Measurements from ENCODE around the gene ACSL1. TPM values are rescaled to one million over a fixed set of nuclear protein-coding genes. Genes with fewer than 3 reads are reported as not detected.

ACSL1 gene
- polyA plus RNA-seq, 1 donor (not counting 4 experiments of a cell fraction or from before 2014, with no cell fraction given): 60.6 TPM

- Histone ChIP-seq H3K36me3 (ENCODE audit: control insufficient read depth in 2 of 2, extremely low read depth in 1 of 2, insufficient read depth in 2 of 2, low read length in 2 of 2) (no peaks in the 10 kb centered on the region), H3K9ac (ENCODE audit: control insufficient read depth, extremely low read depth, insufficient read depth, low read length) (no peak overlapping the region), H4K20me1 (ENCODE audit: control insufficient read depth, extremely low read depth, insufficient read depth, low read length) (no peaks in the 10 kb centered on the region), H3K4me1 (ENCODE audit: control insufficient read depth, extremely low read depth, insufficient read depth, low read length) (no peaks in the 10 kb centered on the region), H3K79me2 (ENCODE audit: control insufficient read depth, insufficient read depth, low read length) (no peaks in the 10 kb centered on the region), H3K27me3 (ENCODE audit: control insufficient read depth, extremely low read depth, insufficient read depth, low read length) (no peaks in the 10 kb centered on the region), H3K27ac (ENCODE audit: control insufficient read depth, insufficient read depth, low read length) (no peak overlapping the region), H3K4me3 (ENCODE audit: control insufficient read depth in 2 of 3, extremely low read depth in 1 of 3, insufficient read depth in 2 of 3, low read depth in 1 of 3, low read length in 3 of 3) (no peak overlapping the region), H2AFZ (ENCODE audit: control insufficient read depth, low read length) (no peak overlapping the region), H3K4me2 (ENCODE audit: control insufficient read depth, extremely low read depth, insufficient read depth, low read depth, low read length) (no peak overlapping the region), H3K9me1 (ENCODE audit: control insufficient read depth, extremely low read depth, insufficient read depth, low read length) (no peaks in the 10 kb centered on the region), H3K9me3 (ENCODE audit: control insufficient read depth, low read depth, low read length) (no peaks in the 10 kb centered on the region)
- no peak for TF ChIP-seq CTCF (optimal IDR thresholded peaks at IDR 0.05 in 1 of 3, IDR thresholded peaks at IDR 0.05 in 1 of 3, conservative IDR thresholded peaks at IDR 0.05 in 1 of 3; ENCODE audit: extremely low read depth in 1 of 3, insufficient read depth in 2 of 3, low read length in 3 of 3)
- no peak for TF ChIP-seq EZH2 (IDR thresholded peaks at IDR 0.05; ENCODE audit: low read length)
- FAIRE-seq (no peak), DNase-seq (ENCODE audit: low read depth, low spot score) (no peak)
- dilution Hi-C loops (cut with MboI; ENCODE audit: extremely low pct_ligation_motif_present, low sequenced_read_pairs): no loop called here
Observed at GRCh38 chr4:184833046-184833838, 7.5 kb upstream of the ACSL1 start.

- Histone ChIP-seq H3K27me3 (ENCODE audit: control insufficient read depth, extremely low read depth, insufficient read depth, low read length) (peaks cover 3% of the 10 kb centered on the region), H3K36me3 (ENCODE audit: control insufficient read depth in 2 of 2, extremely low read depth in 1 of 2, insufficient read depth in 2 of 2, low read length in 2 of 2) (no peaks in the 10 kb centered on the region), H3K9ac (ENCODE audit: control insufficient read depth, extremely low read depth, insufficient read depth, low read length) (no peak overlapping the region), H4K20me1 (ENCODE audit: control insufficient read depth, extremely low read depth, insufficient read depth, low read length) (no peaks in the 10 kb centered on the region), H3K79me2 (ENCODE audit: control insufficient read depth, insufficient read depth, low read length) (no peaks in the 10 kb centered on the region), H3K4me3 (ENCODE audit: control insufficient read depth in 2 of 3, extremely low read depth in 1 of 3, insufficient read depth in 2 of 3, low read depth in 1 of 3, low read length in 3 of 3) (no peak overlapping the region), H3K4me1 (ENCODE audit: control insufficient read depth, extremely low read depth, insufficient read depth, low read length) (no peaks in the 10 kb centered on the region), H2AFZ (ENCODE audit: control insufficient read depth, low read length) (no peak overlapping the region), H3K9me3 (ENCODE audit: control insufficient read depth, low read depth, low read length) (no peaks in the 10 kb centered on the region), H3K27ac (ENCODE audit: control insufficient read depth, insufficient read depth, low read length) (no peak overlapping the region), H3K9me1 (ENCODE audit: control insufficient read depth, extremely low read depth, insufficient read depth, low read length) (no peaks in the 10 kb centered on the region), H3K4me2 (ENCODE audit: control insufficient read depth, extremely low read depth, insufficient read depth, low read depth, low read length) (no peak overlapping the region)
- dilution Hi-C loops (cut with MboI; ENCODE audit: extremely low pct_ligation_motif_present, low sequenced_read_pairs): no loop called here
- TF ChIP-seq CTCF (optimal IDR thresholded peaks at IDR 0.05 in 1 of 3, IDR thresholded peaks at IDR 0.05 in 1 of 3, conservative IDR thresholded peaks at IDR 0.05 in 1 of 3; ENCODE audit: extremely low read depth in 1 of 3, insufficient read depth in 2 of 3, low read length in 3 of 3): no peak
- no peak for TF ChIP-seq EZH2 (IDR thresholded peaks at IDR 0.05; ENCODE audit: low read length)
- FAIRE-seq (peak; percentile 34), DNase-seq (ENCODE audit: low read depth, low spot score) (no peak)
Observed at GRCh38 chr4:184831153-184831552, 5.4 kb upstream of the ACSL1 start.

Data from keratinocyte (primary cell).